Stimulated activated CD8-positive, alpha-beta memory T cell treated with anti-CD3 and anti-CD28 coated beads, Interleukin-4, amount 100 ng/mL, for 48 hours (primary cell): ENCODE results near the gene ZNF555.
"Not testable (repeated sequence)": the region's sequence is repeated elsewhere in the genome, so short reads cannot be mapped to it uniquely, and the experiment has no call there.

Source experiments
- DNase-seq: peaks from one replicate; pipeline ENCODE4 v3.0.0-alpha.2; 2020

ZNF555 gene

GRCh38 chr19:2872175-2872574 lies 30.9 kb downstream of the ZNF555 start:
- peak; percentile 45 for DNase-seq

GRCh38 chr19:2877398-2878331 lies 36.4 kb downstream of the ZNF555 start:
- no peak for DNase-seq

- DNase-seq = no peak
These were observed 42.6 kb downstream of the ZNF555 start for GRCh38 chr19:2883686-2884439.

GRCh38 chr19:2885736-2886135 lies 44.5 kb downstream of the ZNF555 start:
- DNase-seq = no peak

- DNase-seq = no peak
These were observed 46.2 kb downstream of the ZNF555 start for GRCh38 chr19:2887391-2887914.

GRCh38 chr19:2888731-2889224 lies 47.5 kb downstream of the ZNF555 start:
- peak; percentile 73 for DNase-seq

GRCh38 chr19:2890531-2890930 lies 49.3 kb downstream of the ZNF555 start:
- not testable (repeated sequence) for DNase-seq

GRCh38 chr19:2896694-2897093 lies 55.4 kb downstream of the ZNF555 start:
- DNase-seq = no peak

GRCh38 chr19:2900296-2901252 lies 59.3 kb downstream of the ZNF555 start, which contains the start of gene ZNF57:
TSS of gene ZNF57 (plus strand) at chr19:2900928. CDS start at chr19:2901046, 118 bp downstream.
- DNase-seq = peak; percentile 99

GRCh38 chr19:2902590-2903218 lies 61.4 kb downstream of the ZNF555 start:
- no peak for DNase-seq

GRCh38 chr19:2903326-2903725 lies 62.1 kb downstream of the ZNF555 start:
- not testable (repeated sequence) for DNase-seq

GRCh38 chr19:2905918-2906519 lies 64.7 kb downstream of the ZNF555 start:
- DNase-seq = no peak

- DNase-seq = no peak
These were observed 65.4 kb downstream of the ZNF555 start for GRCh38 chr19:2906631-2907195.
